Measurements from ENCODE around the gene IGSF23.
"Not testable (repeated sequence)": the region's sequence is repeated elsewhere in the genome, so short reads cannot be mapped to it uniquely, and the experiment has no call there.

IGSF23 gene

DNA sequence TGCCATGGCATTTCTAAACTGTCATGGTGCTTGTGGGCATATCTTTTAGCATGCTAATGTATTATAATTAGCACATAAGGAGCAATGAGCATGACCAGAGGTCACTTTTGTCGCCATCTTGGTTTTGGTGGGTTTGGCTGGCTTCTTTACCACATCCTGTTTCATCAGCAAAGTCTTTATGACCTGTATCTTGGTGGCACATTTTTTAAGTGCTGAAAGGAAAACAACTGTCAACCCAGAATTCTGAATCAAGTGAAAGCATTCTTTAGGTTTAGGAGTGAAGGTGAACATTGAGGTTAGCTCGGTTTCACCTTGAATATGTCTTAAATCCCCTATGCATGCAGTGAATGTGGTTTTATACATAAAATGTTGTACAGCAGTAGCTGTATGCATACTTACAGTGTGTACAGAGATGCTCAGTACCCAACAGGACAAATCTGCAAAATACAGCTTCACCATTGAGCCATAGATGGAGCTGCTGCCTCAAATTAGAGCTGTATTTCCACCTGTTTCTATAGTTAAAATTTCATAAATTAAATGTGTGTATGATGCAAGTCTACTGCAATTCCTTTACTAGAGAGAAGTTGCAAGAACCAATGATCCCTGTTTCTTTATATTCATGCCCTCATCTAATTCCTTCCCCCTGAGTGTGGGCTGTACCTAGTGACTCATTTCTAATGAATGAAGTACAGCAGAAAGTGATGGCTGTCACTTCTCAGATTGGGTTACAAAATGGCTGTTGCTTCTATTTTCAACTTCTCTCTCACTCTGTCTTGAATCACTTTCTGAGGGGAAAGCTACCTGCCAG lies 25.2 kb upstream of the IGSF23 start:
- peak; percentile 58 for DNase-seq (ENCODE audit: low spot score)

GRCh38 chr19:44588771-44589112 lies 24.6 kb upstream of the IGSF23 start:
- no peak for DNase-seq (ENCODE audit: low spot score)

- DNase-seq (ENCODE audit: low spot score) = no peak
These were observed 22.9 kb upstream of the IGSF23 start for GRCh38 chr19:44590245-44591059.

- DNase-seq (ENCODE audit: low spot score) = not testable (repeated sequence)
These were observed 21.9 kb upstream of the IGSF23 start for GRCh38 chr19:44591340-44591993.

DNA sequence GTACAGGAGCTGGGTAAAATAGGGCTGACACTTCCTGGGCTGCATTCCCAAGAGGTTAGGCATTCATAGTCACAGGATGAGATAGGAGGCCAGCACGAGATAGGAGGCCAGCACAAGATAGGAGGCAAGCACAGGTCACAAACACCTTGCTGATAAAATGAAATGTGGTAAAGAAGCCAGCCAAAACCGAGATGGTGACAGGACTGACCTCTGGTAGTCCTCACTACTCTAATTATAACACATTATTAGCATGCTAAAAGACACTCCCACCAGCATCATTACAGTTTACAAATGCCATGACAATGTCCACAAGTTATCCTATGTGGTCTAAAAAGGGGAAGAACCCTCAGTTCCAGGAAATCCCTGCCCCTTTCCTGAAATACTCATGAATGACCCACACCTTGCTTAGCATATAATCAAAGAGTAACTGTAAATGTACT lies 20.9 kb upstream of the IGSF23 start:
- DNase-seq (ENCODE audit: low spot score) = no peak

GRCh38 chr19:44593294-44593693 lies 20.1 kb upstream of the IGSF23 start:
- no peak for DNase-seq (ENCODE audit: low spot score)

- not testable (repeated sequence) for DNase-seq (ENCODE audit: low spot score)
These were observed 19.5 kb upstream of the IGSF23 start for GRCh38 chr19:44593866-44594266.

DNA sequence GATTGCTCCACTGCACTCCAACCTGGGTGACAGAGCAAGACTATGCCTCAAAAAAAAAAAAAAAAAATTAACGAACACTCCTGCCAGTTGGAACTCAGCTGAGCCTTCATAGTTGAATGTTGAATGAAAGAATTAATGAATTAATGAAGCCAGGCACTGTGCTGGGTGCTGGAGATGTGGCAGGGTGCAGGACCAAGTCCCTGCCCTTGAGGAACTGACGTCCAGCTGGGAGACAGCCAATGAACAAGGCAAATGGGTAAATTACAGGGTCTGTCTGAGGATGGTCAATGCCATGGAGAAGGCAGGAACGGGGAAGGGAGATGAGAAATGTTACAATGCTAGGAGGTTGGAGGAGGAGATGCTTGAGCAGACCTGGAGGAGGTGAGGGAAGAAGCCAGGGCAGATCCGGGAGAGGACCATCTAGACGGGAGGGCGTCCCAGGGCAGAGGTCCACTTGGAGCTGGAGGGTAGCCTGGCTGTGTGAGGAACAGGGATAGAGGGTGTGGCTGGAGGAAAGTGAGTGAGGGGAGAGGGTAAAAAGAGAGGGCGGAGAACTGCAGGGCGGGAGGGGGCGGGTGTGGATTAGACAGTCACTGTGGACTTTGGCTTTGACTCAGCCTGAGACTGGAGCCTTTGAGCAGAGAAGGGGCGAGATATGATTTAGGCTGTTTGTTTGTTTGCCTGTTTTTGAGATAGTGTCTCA lies 16.8 kb upstream of the IGSF23 start:
- DNase-seq (ENCODE audit: low spot score) = no peak

DNA sequence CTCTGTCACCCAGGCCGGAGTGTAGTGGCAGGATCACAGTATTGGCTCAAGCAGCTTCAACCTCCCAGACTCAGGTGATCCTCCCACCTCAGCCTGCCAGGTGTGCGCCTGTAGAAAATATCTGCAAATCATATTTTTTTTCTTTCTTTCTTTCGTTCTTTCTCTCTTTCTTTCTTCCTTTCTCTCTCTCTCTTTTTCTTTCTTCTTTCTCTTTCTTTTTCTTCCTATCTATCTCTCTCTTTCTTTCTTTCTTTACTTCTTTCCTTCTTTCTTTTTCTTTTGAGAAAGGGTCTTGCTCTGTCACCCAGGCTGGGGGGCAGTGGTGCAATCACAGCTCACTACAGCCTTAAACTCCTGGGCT lies 16.3 kb upstream of the IGSF23 start:
- no peak for DNase-seq (ENCODE audit: low spot score)

DNA sequence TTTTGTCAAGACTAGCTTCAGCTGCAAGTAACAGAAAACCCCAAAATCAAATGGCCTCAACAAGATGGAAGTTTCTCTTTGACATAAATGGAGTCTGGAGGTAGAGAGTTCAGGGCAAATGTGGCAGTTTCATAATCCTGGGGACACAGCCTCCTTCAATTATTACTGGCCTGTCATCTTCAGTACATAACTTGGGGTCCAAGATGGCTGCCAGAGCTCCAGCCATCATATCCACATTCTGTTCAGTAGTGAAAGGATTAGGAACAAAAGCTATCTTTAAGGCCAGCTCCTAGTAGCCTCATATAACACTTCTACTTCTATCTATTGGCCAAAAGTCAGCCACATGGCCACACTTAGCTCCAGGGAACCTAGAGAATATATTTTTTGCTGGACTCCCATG lies 15.0 kb upstream of the IGSF23 start:
- no peak for DNase-seq (ENCODE audit: low spot score)

GRCh38 chr19:44598880-44599279 lies 14.5 kb upstream of the IGSF23 start:
- no peak for DNase-seq (ENCODE audit: low spot score)

DNA sequence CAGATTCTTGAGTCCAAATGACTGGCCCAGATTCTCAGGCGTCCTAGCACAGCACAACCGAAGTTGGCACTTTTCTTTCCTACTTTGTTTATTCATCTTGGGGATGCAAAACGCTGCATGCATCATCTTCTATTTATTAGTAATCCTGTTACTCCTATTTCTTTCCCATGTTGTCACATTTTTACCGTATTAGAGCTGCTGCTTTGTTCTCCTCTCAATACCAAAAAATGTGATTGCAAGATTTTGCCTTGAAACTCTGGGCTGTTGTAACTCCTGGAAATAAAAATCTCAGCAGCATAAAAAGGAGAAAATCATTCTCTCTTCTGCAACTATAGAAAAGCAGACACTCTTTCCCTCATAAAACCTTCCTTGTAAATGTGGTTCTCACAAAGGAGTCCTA lies 12.9 kb upstream of the IGSF23 start:
- DNase-seq (ENCODE audit: low spot score) = no peak

DNA sequence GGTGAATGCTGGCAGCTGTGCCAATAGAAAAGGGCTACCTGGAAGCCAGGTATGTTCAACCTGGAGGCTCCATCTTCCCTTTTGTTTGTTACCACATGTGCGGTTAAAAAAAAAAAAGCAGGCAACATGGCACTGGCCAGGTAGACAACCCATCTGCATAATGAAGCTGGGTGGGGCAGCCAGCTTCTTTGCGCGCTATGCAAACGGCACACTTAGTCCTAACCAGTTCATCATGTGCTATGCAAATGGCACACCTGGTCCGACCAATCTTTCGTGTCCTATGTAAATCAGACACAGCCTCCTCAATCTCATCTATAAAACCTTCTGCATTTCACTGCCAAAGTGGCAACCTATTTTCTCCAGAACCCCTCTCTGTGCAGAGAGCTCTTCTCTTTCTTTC lies 11.3 kb upstream of the IGSF23 start:
- DNase-seq (ENCODE audit: low spot score) = no peak

- DNase-seq (ENCODE audit: low spot score) = peak; percentile 92
These were observed 10.0 kb upstream of the IGSF23 start for GRCh38 chr19:44603201-44603945.

DNA sequence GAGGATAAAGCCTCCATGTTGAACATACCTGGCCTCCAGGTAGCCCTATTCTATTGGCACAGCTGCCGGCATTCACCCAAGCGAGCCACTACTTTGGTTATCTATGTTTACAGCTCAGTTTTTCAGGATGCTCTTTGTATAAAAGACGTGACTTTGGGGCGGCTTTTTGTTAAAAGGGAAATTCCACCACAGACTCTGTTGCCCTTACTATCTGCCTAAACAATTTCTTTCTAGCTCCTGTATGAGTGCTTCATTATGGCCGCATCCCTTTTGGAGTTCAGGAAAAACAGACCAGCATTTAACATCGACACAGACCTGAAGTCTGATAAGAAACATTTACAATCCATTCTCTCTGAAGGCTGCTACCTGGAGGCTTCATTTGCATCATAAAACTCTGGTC lies 9.1 kb upstream of the IGSF23 start:
- DNase-seq (ENCODE audit: low spot score) = no peak

- DNase-seq (ENCODE audit: low spot score) = no peak
These were observed 7.8 kb upstream of the IGSF23 start for GRCh38 chr19:44605547-44605946.

- no peak for DNase-seq (ENCODE audit: low spot score)
These were observed 6.3 kb upstream of the IGSF23 start for GRCh38 chr19:44607049-44607448.

DNA sequence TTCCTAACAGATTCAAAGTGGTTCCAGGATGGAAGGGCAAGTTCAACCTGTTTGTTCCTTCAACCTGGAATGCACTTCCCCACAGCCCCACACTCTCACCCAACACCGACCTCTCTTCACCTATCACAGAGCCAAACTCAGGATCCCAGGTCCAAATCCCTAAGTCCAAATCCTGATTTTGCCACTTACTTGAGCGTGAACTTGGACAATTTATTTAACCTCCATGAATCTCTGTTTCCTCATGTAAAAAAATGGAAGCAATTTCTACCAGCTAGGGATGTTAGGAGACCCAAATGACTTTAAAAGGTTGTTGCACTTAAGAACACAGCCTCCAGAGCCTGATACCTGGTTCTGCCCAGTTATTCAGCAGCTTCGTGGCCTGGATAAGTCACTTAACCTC lies 5.4 kb upstream of the IGSF23 start:
- no peak for DNase-seq (ENCODE audit: low spot score)

DNA sequence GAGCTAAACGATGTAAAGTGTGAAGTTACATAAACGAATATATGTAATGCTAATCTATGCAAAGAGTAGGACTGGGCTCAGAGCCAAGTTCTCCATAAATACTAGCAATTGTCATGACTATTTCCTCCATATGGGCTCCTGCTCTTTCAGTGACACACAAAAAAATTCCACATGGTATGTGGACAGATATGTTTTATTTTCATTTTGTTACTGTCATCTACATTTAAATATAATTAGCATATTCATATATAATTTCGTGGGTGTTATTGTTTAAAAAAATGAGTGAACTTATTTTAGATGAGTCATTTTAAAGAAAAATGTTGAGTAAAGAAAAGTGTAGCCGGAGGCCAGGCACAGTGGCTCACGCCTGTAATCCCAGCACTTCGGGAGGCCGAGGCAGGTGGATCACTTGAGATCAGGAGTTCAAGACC lies 5.0 kb upstream of the IGSF23 start:
- no peak for DNase-seq (ENCODE audit: low spot score)

DNA sequence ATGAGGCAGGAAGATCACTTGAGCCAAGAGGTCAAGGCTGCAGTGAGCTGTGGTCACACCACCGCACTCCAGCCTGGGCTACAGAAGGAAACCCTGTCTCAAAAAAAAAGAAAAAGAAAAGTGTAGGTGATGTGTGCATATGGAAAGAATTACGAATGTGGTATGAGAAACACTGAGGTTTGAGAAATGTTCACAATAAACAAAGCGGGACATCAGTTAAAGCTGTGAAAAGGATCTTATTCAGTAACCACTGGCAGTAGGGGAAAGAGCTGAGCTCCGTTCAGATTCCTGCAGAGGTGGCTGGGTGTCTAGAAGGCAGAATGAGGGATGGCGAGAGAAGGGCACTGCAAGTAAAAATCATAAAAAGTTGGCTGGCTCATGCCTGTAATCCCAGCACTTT lies 4.1 kb upstream of the IGSF23 start:
- DNase-seq (ENCODE audit: low spot score) = no peak

DNA sequence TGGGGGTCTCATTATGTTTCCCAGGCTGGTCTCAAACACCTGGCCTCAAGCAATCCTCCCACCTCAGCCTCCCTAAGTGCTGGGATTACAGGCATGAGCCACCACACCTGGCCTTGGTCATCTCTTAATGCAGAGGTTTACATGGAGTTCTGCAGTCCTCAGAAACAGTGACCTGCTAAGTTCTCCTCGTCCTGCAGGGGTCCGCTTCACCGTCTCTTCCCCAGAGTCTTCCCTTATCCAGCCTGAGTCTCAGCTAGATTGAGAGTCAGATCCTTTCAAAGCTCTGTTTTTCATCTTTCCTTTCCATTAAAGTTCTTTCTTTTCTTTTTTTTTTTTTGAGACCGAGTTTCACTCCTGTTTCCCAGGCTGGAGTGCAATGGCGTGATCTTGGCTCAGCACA lies 2.9 kb upstream of the IGSF23 start:
- DNase-seq (ENCODE audit: low spot score) = peak; percentile 72

Measured in AG08395 (cell line).